GM13977 (cell line): ENCODE data around the gene MINDY4.

Source experiments
- DNase-seq: peaks from one replicate; pipeline ENCODE4 v3.0.0; 2012; ENCODE audit warnings: low spot score
- CTCF ChIP-seq: IDR thresholded peaks from 2 replicates; pipeline ENCODE4 v1.5.1; 2012; ENCODE audit warnings: mild to moderate bottlenecking, control low read depth; ENCODE audit not compliant: insufficient read depth; ENCODE audit errors: extremely low read depth, missing control alignments
- in situ Hi-C: fragments of 300-500 bp; cut with MboI; formaldehyde crosslinking; loops from one replicate; pipeline ENCODE4 v1.12.0; 2022; ENCODE audit warnings: low sequenced_read_pairs, low pct_unique_long_range_greater_than_20kb, mixed read lengths, inconsistent platforms; ENCODE audit not compliant: unreplicated experiment

The MINDY4 gene

GRCh38 chr7:30750683-30751650 lies 20.2 kb upstream of the MINDY4 start:
- no peak for TF ChIP-seq CTCF
- DNase-seq: no peak
- in situ Hi-C loops: no loop called here

- in situ Hi-C loops: no loop called here
- TF ChIP-seq CTCF: no peak
- no peak for DNase-seq
Observed at GRCh38 chr7:30751696-30752273, 19.4 kb upstream of the MINDY4 start, which contains the start of gene INMT. INMT (plus strand) TSS chr7:30752135; CDS start chr7:30752151, 16 bp downstream.

- in situ Hi-C loops: no loop called here
- TF ChIP-seq CTCF: no peak
- no peak for DNase-seq
Observed at GRCh38 chr7:30752484-30752883, 18.7 kb upstream of the MINDY4 start.

- DNase-seq: no peak
- TF ChIP-seq CTCF: no peak
- in situ Hi-C loops: no loop called here
Observed at GRCh38 chr7:30752979-30753378, 18.2 kb upstream of the MINDY4 start.

GRCh38 chr7:30754315-30754877 lies 16.8 kb upstream of the MINDY4 start:
- TF ChIP-seq CTCF: no peak
- no peak for DNase-seq
- in situ Hi-C loops: no loop called here

- no peak for DNase-seq
- TF ChIP-seq CTCF: no peak
- in situ Hi-C loops: no loop called here
Observed at GRCh38 chr7:30755384-30756154, 15.6 kb upstream of the MINDY4 start.
